Activated CD4-positive, alpha-beta T cell treated with anti-CD3 and anti-CD28 coated beads for 48 hours (primary cell): ENCODE data around the gene IL18.
"Not testable (repeated sequence)": the region's sequence is repeated elsewhere in the genome, so short reads cannot be mapped to it uniquely, and the experiment has no call there.

Experiments used
- DNase-seq: peaks from one replicate; pipeline ENCODE4 v3.0.0-alpha.2; 2020

IL18 gene

GRCh38 chr11:112115386-112115785 is 48.5 kb downstream of the IL18 start:
- no peak for DNase-seq

DNA sequence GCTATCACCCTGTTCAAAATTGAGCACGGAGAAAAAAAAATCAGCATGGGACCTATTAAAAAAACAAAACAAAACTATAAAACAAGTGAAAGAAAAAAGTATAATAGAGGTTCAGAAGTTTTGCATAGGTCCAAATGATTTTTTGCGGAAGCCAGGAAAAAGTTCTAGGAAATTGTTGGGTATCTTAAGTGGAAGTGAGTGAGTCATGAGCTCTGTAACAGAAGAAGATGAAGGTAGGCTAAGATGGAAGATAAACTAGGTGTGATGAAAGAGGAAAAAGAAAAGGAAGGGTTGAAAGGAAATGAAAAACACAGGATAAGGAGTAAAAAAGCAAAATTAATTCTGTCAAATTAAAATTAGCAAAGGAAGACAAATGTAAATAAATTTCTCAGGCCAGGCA is 49.4 kb downstream of the IL18 start:
- DNase-seq = no peak

GRCh38 chr11:112113539-112114457 is 50.1 kb downstream of the IL18 start:
- no peak for DNase-seq

- DNase-seq = no peak
Measured at GRCh38 chr11:112106070-112106469, 57.8 kb downstream of the IL18 start.

DNA sequence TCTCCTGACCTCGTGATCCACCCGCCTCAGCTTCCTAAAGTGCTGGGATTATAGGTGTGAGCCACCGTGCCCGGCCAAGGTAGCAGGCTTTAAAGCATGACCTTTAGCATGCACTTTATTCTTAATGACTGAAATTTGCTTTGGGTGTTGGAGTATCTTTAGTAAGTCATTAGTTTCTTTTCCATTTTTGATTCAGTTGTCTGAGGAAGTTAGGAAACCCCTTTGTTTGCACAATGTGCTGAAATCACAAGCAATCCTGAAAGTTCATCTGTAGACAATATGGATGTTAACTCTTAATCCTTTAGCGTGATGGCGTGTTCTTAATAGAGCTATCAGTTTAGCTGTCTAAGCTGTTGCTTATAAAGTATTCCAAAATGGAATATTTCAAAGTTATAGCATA is 60.4 kb downstream of the IL18 start:
- no peak for DNase-seq

DNA sequence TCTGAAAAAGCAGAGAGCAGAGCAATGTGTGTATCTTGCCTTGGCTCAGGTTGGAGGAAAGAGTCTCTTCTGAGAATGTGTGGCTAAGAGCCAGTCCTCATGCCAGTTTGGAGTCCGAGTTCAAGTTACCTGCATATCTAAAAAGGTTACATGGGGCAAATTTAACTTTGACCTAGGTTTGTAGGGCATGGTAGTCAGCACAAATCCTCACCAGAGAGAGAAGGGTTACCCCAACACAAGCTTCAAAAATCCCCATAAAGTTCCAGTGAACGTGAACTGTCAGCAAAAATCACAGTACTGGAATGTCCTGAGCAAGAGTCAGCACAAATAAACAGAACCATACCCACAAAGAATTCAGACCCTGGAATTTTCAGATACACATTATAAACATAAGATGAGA is 63.4 kb downstream of the IL18 start:
- DNase-seq = no peak

GRCh38 chr11:112097734-112098528 is 66.0 kb downstream of the IL18 start:
- DNase-seq = no peak

DNA sequence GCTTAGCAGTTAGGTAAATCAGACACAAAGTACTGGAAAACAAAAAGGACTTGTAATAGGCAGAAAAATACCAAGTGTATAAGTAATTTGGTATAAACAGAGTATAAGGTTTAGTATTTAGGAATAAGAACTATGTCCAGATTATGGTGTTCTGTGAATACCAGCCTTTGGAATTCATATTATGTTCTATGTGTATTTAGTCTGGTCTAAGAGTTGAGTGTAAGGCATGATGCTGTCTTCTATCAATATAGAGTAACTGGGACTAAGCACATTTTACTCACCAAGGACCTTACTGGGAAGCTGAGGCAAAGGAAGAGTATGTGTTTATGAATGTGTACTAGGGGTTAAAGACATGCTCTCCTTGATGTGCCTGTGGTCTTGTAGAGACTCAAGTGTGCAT is 67.7 kb downstream of the IL18 start:
- no peak for DNase-seq

GRCh38 chr11:112095302-112095701 is 68.6 kb downstream of the IL18 start:
- DNase-seq = not testable (repeated sequence)
